Astrocyte (in vitro differentiated cells and primary cell): ENCODE data around the gene PELI1.

Experiments used
- CTCF ChIP-seq: IDR thresholded peaks from 2 replicates; pipeline ENCODE4 v1.5.1; 2011; ENCODE audit warnings: low read depth, mild to moderate bottlenecking, inconsistent platforms, low read length, moderate library complexity; ENCODE audit not compliant: insufficient read depth
- EZH2 ChIP-seq: IDR thresholded peaks from 2 replicates; pipeline ENCODE4 v1.6.1; 2012; ENCODE audit warnings: mild to moderate bottlenecking, low read length, inconsistent platforms; ENCODE audit not compliant: insufficient read depth

GRCh38 chr2:64106481-64106880, 37.7 kb downstream of the PELI1 start:
- TF ChIP-seq EZH2, result no peak
- TF ChIP-seq CTCF, result no peak
